OCI-LY3 (cell line): ENCODE measurements around the gene ARSD.
A peak's percentile ranks its signal among the peaks of the same experiment; 100 is the strongest.

Source experiments
- CTCF ChIP-seq: fragments of 200-600, 300-600 bp; sonication (generic); IDR thresholded peaks from 2 replicates; pipeline ENCODE4 v1.5.1; 2014; ENCODE audit warnings: antibody characterized with exemption, low read length, low read depth
- EZH2phosphoT487 ChIP-seq: fragments of 200-600 bp; shearing (Covaris generic); IDR thresholded peaks from 2 replicates; pipeline ENCODE4 v1.6.1; 2018; ENCODE audit warnings: antibody characterized with exemption, mixed run types, low read depth

DNA sequence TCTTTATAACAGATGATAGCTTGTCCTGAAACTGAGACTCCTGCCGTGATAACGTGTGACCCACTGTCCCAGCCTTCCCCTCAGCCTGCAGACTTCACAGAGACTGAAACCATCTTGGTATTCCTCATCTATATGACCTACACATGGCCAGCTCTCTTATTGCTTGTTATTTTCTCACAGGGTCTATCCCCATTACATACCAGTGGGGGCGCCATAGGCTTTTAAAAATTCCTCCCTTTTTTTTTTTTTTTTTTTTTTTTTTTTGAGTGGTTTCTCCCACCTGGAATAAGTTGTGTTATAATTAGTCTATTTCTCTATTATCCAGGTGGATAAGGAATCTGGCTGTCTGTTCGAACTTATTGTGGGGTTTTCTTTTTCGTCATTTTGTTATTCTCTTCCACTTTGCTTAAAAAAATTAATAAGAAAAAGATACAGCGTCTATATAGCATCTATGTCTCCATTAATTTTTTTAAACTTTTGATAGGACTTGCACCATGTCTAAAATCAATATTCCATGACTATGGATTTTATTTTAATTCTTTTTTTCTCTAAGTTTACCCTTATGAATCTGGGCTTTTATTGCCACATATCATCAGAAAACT is 53.2 kb downstream of the ARSD start:
- TF ChIP-seq CTCF (peak; percentile 41), EZH2phosphoT487 (no peak)
